Measurements from ENCODE around the gene VAX1. TPM values are rescaled to one million over a fixed set of nuclear protein-coding genes. Genes with fewer than 3 reads are reported as not detected.

Gene VAX1
- total RNA-seq, 4 donors from 2014 or later: not detected

DNA sequence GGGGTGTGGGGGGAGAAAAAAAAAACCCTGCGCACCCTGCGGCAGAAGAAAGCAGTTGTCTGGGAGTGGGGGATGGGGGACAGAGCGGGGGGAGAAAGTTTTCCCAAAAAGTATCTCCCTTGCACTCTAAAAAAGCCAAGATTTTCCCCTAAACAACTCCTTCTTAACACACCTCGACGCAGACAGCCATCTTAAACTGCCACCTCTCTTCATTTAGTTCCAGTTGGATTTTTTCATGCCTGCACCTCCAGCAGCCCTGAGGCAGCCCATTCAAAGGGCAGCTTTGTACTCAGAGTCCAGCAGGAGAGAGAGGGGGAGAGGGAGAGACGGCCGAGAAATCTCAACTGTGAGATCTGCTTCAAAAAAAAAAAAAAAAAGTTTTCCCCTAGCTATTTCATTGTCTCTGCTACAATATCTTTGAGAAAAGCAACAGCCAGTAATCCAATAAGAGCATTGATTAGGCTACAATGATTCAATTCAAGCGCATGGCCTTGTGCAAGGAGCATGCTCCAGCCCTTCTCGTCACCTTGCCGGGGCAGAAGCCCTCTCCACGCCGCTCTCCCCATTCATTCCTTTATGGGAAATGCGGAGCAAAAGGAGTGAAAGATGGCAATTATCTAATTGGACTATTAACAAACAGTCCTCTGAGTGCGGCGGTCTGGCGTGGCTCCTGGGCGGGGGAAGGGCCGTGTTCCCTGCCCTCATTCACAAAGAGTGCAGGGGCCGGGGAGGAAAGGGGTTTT lies 939 bp upstream of the VAX1 start:
- DNase-seq (ENCODE audit: low spot score) (no peak), ATAC-seq (ENCODE audit: low FRiP score) (no peak)
- TF ChIP-seq, protein P1, sequence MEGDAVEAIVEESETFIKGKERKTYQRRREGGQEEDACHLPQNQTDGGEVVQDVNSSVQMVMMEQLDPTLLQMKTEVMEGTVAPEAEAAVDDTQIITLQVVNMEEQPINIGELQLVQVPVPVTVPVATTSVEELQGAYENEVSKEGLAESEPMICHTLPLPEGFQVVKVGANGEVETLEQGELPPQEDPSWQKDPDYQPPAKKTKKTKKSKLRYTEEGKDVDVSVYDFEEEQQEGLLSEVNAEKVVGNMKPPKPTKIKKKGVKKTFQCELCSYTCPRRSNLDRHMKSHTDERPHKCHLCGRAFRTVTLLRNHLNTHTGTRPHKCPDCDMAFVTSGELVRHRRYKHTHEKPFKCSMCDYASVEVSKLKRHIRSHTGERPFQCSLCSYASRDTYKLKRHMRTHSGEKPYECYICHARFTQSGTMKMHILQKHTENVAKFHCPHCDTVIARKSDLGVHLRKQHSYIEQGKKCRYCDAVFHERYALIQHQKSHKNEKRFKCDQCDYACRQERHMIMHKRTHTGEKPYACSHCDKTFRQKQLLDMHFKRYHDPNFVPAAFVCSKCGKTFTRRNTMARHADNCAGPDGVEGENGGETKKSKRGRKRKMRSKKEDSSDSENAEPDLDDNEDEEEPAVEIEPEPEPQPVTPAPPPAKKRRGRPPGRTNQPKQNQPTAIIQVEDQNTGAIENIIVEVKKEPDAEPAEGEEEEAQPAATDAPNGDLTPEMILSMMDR (IDR thresholded peaks at IDR 0.05): no peak

DNA sequence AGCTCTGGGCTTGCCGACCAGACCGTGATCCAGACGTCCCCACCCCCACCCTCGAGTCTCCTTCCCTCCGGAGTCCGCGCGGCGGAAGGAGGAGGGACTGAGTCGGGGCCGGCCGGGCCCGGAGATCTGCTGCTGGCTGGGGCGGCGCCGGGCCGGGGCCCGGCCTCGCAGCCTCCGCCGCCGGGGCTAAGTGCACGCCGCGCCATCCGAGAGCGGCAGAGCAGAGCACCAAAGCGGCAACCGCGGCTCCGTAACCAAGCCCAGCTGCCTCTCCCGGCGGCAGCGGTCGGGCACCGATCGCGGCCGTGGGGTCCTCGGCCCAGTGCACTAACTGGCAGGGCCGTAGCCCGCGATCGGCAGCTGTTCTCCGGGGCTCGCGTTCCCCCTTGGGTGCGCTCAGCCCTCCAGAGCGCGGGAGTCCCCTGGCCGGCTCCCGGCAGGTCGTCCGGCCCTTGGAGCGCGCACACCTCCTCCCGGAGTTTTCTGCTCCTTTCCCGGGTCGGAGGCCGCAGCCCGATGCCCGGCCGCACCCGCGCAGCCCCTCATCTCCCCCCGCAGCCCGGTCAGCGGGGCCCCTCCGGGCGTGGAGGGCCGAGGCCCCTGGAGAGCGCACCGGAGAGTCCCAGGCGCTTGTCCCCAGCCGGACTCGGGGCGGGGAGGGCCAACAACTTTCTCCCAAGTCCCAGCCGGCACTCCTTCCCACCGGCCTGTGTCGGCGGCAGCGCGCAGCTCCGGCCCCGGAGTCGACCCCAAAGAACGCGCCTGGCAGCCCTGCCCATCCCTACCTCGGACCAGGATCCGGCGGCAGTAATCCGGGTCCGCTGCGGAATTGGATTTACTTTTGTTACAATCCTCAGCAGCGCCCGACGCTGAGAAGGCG lies 799 bp downstream of the VAX1 start:
- ATAC-seq (ENCODE audit: low FRiP score) (no peak), DNase-seq (ENCODE audit: low spot score) (no peak)
- TF ChIP-seq, protein P1 (IDR thresholded peaks at IDR 0.05): no peak

DNA sequence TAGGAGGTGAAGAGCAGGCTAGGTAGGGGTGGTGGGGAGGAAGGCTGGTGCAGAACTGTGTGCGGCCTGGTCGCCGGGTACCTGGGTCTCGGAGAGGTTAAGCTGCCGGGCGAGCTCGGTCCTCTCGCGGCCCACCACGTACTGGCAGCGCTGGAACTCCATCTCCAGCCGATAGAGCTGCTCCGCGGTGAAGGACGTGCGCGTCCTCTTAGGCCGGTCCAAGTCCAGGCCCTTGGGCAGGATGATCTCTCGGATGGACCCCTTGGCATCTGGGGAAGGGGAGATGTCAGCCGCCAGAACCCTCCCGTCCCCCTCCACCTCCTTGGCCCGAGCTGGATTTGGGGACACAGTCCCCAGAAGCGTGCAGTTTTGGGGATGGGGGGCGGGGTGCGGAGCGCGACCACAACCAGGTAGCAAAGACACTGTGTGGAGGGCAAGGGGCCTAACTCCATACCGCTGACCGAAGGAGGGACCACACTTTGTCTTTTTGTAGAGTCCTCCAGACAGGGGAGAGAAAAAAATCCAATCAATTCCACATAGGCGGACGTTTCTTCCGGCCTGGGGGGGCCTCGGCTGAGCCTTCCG lies 1.6 kb downstream of the VAX1 start:
- no peak for DNase-seq (ENCODE audit: low spot score)
- TF ChIP-seq, protein P1 (IDR thresholded peaks at IDR 0.05): no peak
- ATAC-seq (ENCODE audit: low FRiP score): no peak

GRCh38 chr10:117135480-117136140 lies 2.5 kb downstream of the VAX1 start:
- TF ChIP-seq, protein P1 (IDR thresholded peaks at IDR 0.05): no peak
- DNase-seq (ENCODE audit: low spot score): no peak
- ATAC-seq (ENCODE audit: low FRiP score): no peak

- DNase-seq (ENCODE audit: low spot score) (no peak), ATAC-seq (ENCODE audit: low FRiP score) (no peak)
- TF ChIP-seq, protein P1 (IDR thresholded peaks at IDR 0.05): no peak
Observed at GRCh38 chr10:117135026-117135372, 3.1 kb downstream of the VAX1 start.

- no peak for ATAC-seq (ENCODE audit: low FRiP score)
- DNase-seq (ENCODE audit: low spot score): no peak
- TF ChIP-seq, protein P1 (IDR thresholded peaks at IDR 0.05): no peak
Observed at GRCh38 chr10:117134306-117135025, 3.6 kb downstream of the VAX1 start.

Data from omental fat pad (tissue), 4 donors.